Brain microvascular endothelial cell (primary cell): ENCODE measurements around the gene NSUN5.
"Not testable (repeated sequence)": the region's sequence is repeated elsewhere in the genome, so short reads cannot be mapped to it uniquely, and the experiment has no call there.

ENCODE experiments used
- DNase-seq: peaks from one replicate; pipeline ENCODE4 v3.0.0-alpha.2; 2020
- H3K27ac ChIP-seq: fragments of 250-450 bp; sonication (Bioruptor Pico); 2 replicates; pipeline ENCODE4 v1.5.1; 2020; ENCODE audit warnings: mild to moderate bottlenecking, moderate library complexity
- H3K27me3 ChIP-seq: fragments of 250-450 bp; sonication (Bioruptor Pico); replicated peaks from 2 replicates; pipeline ENCODE4 v1.5.1; 2020; ENCODE audit warnings: mild to moderate bottlenecking
- H3K36me3 ChIP-seq: fragments of 250-450 bp; sonication (Bioruptor Pico); replicated peaks from 2 replicates; pipeline ENCODE4 v1.5.1; 2020; ENCODE audit warnings: mild to moderate bottlenecking
- H3K4me3 ChIP-seq: 2 replicates; pipeline ENCODE4 v1.5.1; 2011; ENCODE audit warnings: low read depth, mild to moderate bottlenecking, control low read depth, low read length, moderate library complexity
- in situ Hi-C: cut with HindIII; loops from 2 replicates; pipeline ENCODE4 v1.10.0; 2017; ENCODE audit warnings: low sequenced_read_pairs, low pct_ligation_motif_present

Gene NSUN5

DNA sequence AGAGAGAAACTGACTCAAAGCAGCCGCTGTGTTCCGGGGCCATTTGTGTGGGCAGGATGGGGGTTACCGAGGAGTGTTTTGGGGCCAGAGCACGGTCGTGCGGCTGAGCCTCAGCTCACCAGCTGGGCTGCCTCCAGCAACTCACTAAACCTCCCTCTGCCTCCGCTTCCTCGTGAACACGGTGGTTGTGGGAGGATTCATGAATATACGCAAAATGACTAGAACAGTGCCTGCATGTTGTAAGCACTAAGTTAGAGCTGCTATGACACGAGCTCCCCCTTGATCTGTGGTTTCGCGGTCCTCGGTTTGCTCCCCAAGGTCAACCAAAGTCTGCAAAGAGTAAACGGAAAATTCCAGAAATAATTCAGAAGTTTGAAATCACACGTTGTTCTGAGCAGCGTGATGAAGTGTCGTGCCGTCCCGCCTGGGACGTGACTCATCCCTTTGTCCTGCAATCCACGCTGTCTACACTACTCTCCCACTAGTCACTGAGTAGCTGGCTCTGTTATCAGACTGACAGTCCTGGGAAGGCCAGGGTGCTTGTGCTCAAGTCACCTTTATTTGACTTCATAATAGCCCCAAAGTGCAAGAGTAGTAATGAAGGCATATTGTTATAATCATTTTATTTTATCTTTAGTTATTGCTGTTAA lies 41.8 kb downstream of the NSUN5 start:
- H3K36me3 ChIP-seq, H3K4me3 ChIP-seq, DNase-seq, H3K27me3 ChIP-seq, in situ Hi-C loops, H3K27ac ChIP-seq: not testable (repeated sequence)

DNA sequence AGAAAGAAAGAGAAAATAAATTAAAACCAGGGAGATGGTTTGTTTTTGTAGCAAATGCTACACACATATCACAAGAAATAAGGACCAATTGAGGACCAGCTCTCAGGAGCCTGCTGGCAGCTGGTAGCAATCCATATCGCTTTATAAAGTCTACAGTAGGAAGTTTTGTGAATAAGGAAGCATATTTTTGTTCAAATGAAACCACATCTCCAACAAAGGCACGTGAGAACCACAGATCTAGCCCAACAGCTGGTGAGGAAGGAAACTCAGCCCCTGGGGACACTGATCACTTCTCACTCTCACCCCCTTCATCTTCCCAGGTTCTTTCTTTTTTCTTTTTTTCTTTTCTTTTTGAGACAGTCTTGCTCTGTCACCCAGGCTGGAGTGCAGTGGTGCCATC lies 46.2 kb downstream of the NSUN5 start:
- in situ Hi-C loops, H3K36me3 ChIP-seq, H3K27me3 ChIP-seq, H3K4me3 ChIP-seq, H3K27ac ChIP-seq, DNase-seq: not testable (repeated sequence)
